Activated effector memory CD4-positive, alpha-beta T cell treated with anti-CD3 and anti-CD28 coated beads, Interleukin-2, amount 50 U/mL, for 16 hours (primary cell): ENCODE results near the gene TRNAU1AP.
A peak's percentile ranks its signal among the peaks of the same experiment; 100 is the strongest.
"Not testable (repeated sequence)": the region's sequence is repeated elsewhere in the genome, so short reads cannot be mapped to it uniquely, and the experiment has no call there.

Experiments
- DNase-seq: peaks from one replicate; pipeline ENCODE4 v3.0.0-alpha.2; 2020

TRNAU1AP gene

GRCh38 chr1:28552758-28553663, at the start of gene TRNAU1AP:
TSS of gene TRNAU1AP (plus strand) at chr1:28553085. CDS start at chr1:28553111, 26 bp downstream.
- peak; percentile 99 for DNase-seq

DNA sequence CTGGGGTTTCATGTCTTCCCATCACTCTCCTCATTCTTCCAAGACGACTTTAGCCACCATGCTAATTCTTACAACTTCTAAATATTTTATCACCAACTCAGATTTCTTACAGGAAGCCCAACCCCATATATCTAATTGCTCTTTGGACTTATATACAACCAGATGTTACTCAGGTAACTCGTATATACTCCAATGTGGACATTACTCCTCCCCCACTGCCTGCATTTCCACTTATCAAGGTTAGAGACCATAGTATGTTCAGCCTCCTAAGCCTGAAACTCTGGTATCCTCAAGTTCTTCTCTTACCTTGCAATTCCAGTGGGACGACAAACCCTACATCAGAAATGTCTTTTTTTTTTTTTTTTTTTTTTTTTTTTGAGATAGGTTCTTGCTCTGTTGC, 49.8 kb upstream of the TRNAU1AP start:
- DNase-seq, result no peak

DNA sequence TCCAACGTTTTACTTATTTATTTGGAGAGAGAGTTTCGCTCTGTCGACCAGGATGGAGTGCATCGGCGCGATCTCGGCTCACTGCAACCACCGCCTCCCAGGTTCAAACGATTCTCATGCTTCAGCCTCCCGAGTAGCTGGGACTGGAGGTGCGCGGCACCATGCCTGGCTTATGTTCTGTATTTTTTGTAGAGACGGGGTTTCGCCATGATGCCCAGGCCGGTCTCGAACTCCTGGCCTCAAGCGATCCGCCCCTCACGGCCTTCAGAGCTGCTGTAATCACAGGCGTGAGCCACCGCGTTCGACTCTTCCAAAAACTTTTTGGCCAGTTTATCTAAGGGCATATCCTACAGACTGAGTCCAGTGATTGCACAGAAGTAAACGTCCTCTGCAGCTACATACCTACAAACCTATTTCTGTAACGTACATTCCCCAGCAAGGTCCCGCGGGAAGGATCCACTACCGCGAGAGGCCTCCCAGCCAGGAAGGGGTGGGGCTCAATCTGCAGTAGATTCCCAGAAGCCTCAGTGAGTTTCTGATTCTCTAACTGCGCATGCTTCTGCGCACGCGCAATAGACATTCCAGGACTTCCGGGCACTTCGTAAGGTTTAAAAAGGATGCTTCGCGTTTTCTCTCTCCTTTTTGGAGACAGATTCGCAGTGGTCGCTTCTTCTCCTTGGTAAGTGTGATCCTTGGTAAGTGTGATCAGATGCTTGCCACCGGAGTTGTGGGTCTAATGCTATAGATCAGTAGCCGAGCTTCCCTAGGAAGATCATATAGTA, 47.3 kb upstream of the TRNAU1AP start, which contains the start of gene RCC1:
TSS of gene RCC1 (plus strand) at position 638 of the 782 bp plus-strand sequence. CDS start 23,824 bp downstream, outside the sequence.
- DNase-seq, result peak; percentile 98

DNA sequence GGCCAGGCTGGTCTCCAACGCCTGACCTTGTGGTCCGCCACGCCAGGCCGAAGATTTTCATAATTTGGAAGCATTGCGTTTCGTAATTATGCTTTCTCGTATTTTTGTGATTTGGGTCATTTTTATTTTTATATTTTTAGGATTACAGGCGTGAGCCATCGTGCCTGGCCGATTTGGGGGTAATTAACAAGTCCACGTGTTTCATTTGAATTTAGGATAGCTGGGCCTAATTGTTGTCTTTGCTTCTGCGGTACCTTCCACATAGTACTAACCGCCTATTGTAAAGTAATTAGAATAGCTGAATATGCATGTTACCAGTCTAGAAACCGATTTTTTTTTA, 46.0 kb upstream of the TRNAU1AP start:
- DNase-seq, result no peak

GRCh38 chr1:28507247-28507645, 45.6 kb upstream of the TRNAU1AP start:
- peak; percentile 72 for DNase-seq

DNA sequence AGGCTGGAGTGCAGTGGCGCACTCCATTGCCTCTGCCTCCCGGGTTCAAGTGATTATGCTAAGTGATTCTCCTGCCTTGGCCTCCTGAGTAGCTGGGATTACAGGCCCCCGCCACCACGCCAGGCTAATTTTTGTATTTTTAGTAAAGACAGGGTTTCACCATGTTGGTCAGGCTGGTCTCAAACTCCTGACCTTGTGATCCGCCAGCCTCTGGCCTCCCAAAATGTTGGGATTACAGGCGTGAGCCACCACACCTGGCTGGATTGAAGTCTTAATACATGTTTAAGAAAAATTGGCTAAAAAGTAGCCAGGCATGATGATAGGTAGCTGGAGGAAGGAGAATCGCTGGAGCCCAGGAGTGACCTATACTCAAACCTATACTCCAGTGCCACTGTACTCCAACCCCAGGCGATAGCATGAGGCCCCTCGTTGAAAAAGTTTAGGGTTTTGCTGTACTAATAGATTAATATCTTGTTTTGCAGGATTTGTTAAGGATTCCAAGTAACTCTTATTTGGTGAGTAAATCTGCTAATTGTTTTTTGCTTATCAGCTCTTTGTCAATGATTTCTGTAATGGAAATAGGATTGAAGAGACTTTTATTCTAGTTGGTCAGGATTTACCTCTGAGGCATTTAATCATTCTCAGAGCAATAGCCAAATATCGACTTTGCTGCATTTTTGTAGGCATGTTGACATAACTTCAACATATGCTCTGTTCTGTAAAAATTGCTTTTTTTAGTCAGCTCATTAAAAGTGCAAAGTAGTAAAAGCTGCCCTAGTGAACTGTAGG, 45.0 kb upstream of the TRNAU1AP start:
- DNase-seq, result peak; percentile 63

GRCh38 chr1:28508435-28508754, 44.5 kb upstream of the TRNAU1AP start:
- DNase-seq, result peak; percentile 65

DNA sequence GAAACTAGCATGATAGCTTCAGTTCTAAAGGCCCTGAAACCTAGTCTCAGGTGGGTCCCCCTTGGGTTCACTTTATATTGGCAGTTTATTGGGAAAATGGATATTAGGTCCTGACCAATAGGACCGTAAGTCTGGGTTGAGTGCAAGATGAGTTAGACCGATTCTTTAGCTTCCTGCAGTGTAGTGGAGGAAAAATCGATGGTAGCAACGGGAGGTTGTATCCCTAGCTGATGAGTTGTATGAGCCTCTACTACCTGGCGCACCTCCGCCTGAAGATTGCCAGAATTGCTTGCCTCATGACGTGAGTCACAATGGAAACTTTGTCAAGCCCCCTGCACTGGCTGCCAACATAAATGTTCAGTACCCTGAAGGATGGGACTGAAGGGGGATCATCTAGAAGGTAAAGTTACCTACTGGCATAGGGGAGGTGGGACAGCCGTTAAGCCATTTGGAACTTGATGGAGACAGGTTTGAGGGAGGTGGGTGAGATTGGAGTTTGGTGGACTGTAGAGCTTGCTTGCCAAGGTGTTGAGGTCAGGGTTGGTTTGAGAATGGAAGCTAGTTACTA, 43.1 kb upstream of the TRNAU1AP start:
- DNase-seq, result peak; percentile 75

GRCh38 chr1:28510273-28510969, 42.5 kb upstream of the TRNAU1AP start:
- DNase-seq, result peak; percentile 68

DNA sequence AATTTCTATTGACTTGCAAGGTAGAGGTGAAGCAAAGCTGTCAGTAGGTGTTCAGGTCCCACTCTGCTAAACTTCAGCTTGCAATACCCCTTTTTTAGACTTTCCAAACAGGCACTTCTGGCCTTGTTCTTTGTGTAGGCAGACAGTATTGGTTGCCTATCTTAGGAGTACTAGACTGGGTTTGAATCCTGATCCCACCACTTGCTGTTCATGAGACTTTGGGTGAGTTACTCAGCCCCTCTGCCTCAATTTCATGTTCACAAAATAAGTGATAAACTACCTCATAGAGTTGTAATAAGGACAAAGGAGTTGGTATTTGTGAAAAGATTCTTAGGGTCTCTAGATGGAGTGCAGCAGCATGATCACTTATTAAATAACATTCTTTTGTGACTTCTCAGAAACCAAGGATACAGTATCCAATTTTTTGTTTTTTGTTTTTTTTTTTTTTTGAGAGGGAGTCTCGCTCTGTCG, 41.9 kb upstream of the TRNAU1AP start:
- DNase-seq, result peak; percentile 51

- DNase-seq, result peak; percentile 63
Observed at GRCh38 chr1:28512058-28512611, 40.8 kb upstream of the TRNAU1AP start.

- not testable (repeated sequence) for DNase-seq
Observed at GRCh38 chr1:28514445-28514933, 38.4 kb upstream of the TRNAU1AP start.

DNA sequence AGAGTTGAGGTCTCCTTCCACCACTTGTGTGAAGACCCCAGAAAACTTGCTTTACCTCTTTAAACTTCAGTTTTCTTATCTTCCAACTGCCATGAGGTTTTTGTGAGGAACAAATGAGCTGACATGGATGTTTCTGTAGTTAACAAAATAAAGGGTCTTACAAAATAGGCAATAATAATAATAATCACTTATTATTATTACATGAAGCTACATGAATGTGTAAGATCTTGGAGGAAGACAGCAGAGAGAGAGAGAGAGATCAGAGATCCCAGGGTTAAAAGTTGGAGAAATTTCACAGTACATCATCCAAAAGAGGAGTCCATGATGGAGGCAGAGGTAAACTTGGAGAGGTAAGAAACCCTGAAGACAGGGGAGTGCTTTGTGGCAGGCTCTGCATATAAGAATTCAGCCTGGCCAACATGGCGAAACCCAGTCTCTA, 36.3 kb upstream of the TRNAU1AP start:
- DNase-seq, result no peak

DNA sequence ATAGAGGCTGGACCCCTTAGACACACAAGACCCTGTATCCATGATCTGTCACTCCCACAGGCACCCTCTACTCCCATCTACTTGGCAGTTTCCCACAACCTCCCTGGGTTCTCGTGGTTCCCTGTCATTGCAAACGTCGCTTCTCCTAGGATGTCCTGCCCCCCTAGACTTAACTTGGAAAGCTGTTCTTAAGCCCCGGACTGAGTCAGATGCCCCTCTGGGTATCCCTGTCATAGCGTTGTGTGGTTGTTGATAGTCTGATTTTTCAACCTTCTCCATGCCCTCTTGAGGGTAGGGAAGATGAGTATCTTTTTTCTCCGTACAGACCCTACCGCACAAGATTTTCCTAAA, 35.3 kb upstream of the TRNAU1AP start:
- DNase-seq, result no peak

- peak; percentile 96 for DNase-seq
Observed at GRCh38 chr1:28518000-28518744, 34.7 kb upstream of the TRNAU1AP start.

DNA sequence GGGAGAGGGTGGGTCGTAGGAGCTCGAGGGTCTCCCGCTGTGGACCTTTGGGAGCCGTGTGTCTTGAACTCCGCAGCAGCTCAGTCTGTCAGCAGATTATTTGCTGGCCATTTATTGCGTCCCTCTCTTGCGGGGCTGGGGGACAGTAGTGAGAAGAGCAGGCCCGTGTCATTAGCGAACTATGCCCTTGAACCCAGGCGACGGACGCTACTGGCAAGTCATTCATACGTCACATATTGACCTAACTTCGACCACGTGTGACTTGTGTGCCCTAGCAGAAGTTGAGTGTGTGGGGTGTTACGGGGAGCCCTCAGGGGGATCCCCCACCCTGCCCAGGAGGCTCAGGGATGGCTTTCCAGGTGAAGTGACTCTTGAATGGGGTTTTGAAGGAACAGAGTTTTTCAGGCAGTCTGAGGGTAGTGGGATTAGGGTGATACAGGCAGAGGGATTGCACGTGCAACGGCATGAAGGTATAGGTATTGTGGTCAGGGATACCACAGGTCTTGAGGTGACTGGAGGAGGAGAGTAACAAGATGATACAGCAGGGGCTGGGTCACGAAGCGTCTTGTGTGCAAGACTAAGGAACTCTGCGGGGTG, 34.0 kb upstream of the TRNAU1AP start:
- DNase-seq, result peak; percentile 71

DNA sequence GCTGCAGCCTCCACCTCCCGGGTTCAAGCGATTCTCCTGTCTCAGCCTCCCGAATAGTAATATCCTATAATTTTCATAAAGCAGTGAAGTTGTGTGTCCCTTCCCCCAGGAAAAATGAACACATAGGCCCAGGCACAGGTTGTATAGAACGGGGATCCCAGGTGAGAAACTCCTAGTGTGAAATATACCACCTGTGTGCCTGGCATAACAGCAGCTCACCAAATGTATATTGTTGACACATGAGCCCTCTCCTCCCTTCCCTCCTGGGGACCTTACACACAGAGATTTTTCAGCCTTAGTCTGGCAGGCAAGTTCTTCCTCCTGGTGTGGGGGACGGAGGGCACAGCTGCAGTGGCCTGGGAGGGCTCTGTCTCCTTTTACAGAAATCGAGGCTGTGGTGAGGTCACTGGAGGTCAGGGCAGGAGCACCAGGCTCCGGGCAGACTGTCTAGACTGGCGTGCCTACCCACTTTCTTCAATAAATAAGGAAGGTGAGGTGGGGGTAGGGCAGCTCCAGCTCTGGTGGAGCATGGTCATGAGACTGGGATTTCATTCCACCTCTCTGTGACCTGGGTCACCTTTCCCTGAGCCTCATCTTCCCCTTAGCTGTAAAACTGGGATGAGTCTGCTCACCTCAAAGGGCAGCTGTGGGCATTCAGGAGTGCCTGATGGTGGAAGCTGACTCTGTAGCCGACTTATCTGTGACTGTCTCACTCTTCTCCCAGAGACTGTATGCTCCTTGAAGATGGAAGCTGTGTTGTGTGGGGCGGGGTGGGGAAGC, 32.7 kb upstream of the TRNAU1AP start:
- DNase-seq, result no peak

DNA sequence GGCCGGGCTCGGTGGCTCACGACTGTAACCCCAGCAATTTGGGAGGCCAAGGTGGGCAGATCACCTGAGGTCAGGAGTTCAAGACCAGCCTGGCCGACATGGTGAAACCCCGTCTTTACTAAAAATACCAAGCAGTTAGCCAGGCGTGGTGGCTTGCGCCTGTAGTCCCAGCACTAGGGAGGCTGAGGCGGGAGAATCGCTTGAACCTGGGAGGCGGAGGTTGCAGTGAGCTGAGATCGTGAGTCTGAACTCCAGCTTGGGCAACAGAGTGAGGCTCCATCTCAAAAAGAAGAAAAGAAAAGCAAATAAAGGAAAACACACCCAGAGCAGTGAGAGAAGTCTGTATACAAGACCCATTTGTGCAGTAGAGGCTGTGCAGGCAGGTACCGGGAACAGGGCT, 32.1 kb upstream of the TRNAU1AP start:
- DNase-seq, result not testable (repeated sequence)

GRCh38 chr1:28521502-28522164, 31.3 kb upstream of the TRNAU1AP start:
- DNase-seq, result no peak
